A549 (cell line): Measurements from ENCODE around the gene RIPPLY3.

Experiments used
- BHLHE40 ChIP-seq: IDR thresholded peaks from 2 replicates; pipeline ENCODE4 v1.6.1; 2012; ENCODE audit warnings: low read depth, low read length, inconsistent platforms
- CBX2 ChIP-seq: fragments of 200-600 bp; sonication (generic); IDR thresholded peaks from 2 replicates; pipeline ENCODE4 v1.6.1; 2016; ENCODE audit warnings: low read depth, mild to moderate bottlenecking, borderline replicate concordance
- CEBPB ChIP-seq, 2 experiments: fragments of >200 bp in 1 of 2; sonication (Bioruptor Twin) in 1 of 2; formaldehyde crosslinking in 1 of 2; IDR thresholded peaks; 2 replicates each; pipeline ENCODE4 v1.6.1; 2012 to 2016
- CTCF ChIP-seq: fragments of >200 bp; sonication (Bioruptor Twin); formaldehyde crosslinking; IDR thresholded peaks from 3 replicates; pipeline ENCODE4 v1.5.1; 2016
- ESRRA ChIP-seq: fragments of 150-350 bp; IDR thresholded peaks from 2 replicates; pipeline ENCODE4 v1.6.1; 2014; ENCODE audit warnings: mild to moderate bottlenecking, low read length, borderline replicate concordance
- HOXA7 ChIP-seq: fragments of 250-450 bp; sonication (Bioruptor Pico); IDR thresholded peaks from 2 replicates; pipeline ENCODE4 v1.5.0; 2020; ENCODE audit warnings: mild to moderate bottlenecking, moderate library complexity
- MAFK ChIP-seq: fragments of 450-650 bp; IDR thresholded peaks from 2 replicates; pipeline ENCODE4 v1.6.1; 2014; ENCODE audit not compliant: partially characterized antibody
- NPAS2 ChIP-seq: fragments of 250-450 bp; sonication (Bioruptor Pico); IDR thresholded peaks from 2 replicates; pipeline ENCODE4 v1.8.0; 2022; ENCODE audit warnings: mild to moderate bottlenecking, moderate library complexity, borderline replicate concordance
- POLR2A ChIP-seq: IDR thresholded peaks from 2 replicates; pipeline ENCODE4 v1.6.1; 2012; ENCODE audit warnings: mild to moderate bottlenecking, low read length
- SREBF2 ChIP-seq: fragments of 450-650 bp; IDR thresholded peaks from 2 replicates; pipeline ENCODE4 v1.6.1; 2014; ENCODE audit warnings: mild to moderate bottlenecking, moderate library complexity
- ZSCAN20 ChIP-seq: fragments of 250-450 bp; sonication (Bioruptor Pico); IDR thresholded peaks from 2 replicates; pipeline ENCODE4 v1.8.0; 2022; ENCODE audit warnings: mild to moderate bottlenecking, moderate library complexity
- TF ChIP-seq, protein P1 (sequence below): IDR thresholded peaks from 2 replicates; pipeline ENCODE4 v1.6.1; 2012
- TF ChIP-seq, protein P2 (sequence below): fragments of 450-650 bp; IDR thresholded peaks from 2 replicates; pipeline ENCODE4 v1.6.1; 2014; ENCODE audit warnings: antibody characterized with exemption

DNA sequence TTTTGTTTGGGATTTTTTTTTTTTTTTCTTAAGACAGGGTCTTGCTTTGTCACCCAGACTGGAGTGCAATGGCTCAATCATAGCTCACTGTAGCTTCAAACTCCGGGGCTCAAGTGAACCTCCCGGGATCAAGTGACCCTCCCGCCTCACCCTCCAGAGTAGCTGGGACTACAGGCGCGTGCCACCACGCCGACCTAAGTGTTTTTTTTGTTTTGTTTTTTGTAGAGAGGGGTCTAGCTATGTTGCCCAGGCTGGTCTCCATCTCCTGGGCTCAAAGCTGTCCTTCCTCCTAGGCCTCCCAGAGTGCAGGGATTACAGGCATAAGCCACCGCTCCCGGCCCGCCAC is 40.8 kb upstream of the RIPPLY3 start:
- TF ChIP-seq HOXA7 (CRISPR knock-in tag) (no peak), POLR2A (no peak), MAFK (no peak), CTCF (no peak), ESRRA (no peak), BHLHE40 (no peak), SREBF2 (no peak), CEBPB (IDR thresholded peaks at IDR 0.05) (no peak), ZSCAN20 (CRISPR knock-in tag) (no peak), CBX2 (no peak), NPAS2 (CRISPR knock-in tag) (no peak)
- TF ChIP-seq, protein P1, sequence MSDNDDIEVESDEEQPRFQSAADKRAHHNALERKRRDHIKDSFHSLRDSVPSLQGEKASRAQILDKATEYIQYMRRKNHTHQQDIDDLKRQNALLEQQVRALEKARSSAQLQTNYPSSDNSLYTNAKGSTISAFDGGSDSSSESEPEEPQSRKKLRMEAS: no peak
- TF ChIP-seq, protein P2, sequence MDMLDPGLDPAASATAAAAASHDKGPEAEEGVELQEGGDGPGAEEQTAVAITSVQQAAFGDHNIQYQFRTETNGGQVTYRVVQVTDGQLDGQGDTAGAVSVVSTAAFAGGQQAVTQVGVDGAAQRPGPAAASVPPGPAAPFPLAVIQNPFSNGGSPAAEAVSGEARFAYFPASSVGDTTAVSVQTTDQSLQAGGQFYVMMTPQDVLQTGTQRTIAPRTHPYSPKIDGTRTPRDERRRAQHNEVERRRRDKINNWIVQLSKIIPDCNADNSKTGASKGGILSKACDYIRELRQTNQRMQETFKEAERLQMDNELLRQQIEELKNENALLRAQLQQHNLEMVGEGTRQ: no peak
